GM12891 (cell line): ENCODE results near the gene SPIN2B. TPM values are rescaled to one million over a fixed set of nuclear protein-coding genes. Genes with fewer than 3 reads are reported as not detected.
"Not testable (repeated sequence)": the region's sequence is repeated elsewhere in the genome, so short reads cannot be mapped to it uniquely, and the experiment has no call there.

Experiments
- DNase-seq: peaks from one replicate; pipeline ENCODE4 v3.0.0; 2011; ENCODE audit warnings: low spot score; ENCODE audit not compliant: insufficient read length
- FAIRE-seq: peaks from 2 replicates; lab custom pipeline; 2011; peaks lifted over from hg19 to GRCh38; lab: Jason Lieb, UNC
- PAX5 ChIP-seq: IDR thresholded peaks from 2 replicates; pipeline ENCODE4 v1.6.1; 2011; ENCODE audit warnings: low read length, moderate library complexity, mild to moderate bottlenecking; ENCODE audit not compliant: insufficient read depth, severe bottlenecking
- POLR2A ChIP-seq: IDR thresholded peaks from 2 replicates; pipeline ENCODE4 v1.6.1; 2011; ENCODE audit warnings: low read depth, low read length, control low read depth
- POLR2AphosphoS5 ChIP-seq: IDR thresholded peaks from 2 replicates; pipeline ENCODE4 v1.6.1; 2011; ENCODE audit warnings: low read depth, low read length, control low read depth
- POU2F2 ChIP-seq: IDR thresholded peaks from 2 replicates; pipeline ENCODE4 v1.6.1; 2011; ENCODE audit warnings: low read depth, mild to moderate bottlenecking, control low read depth, low read length, moderate library complexity
- SPI1 ChIP-seq: IDR thresholded peaks from 2 replicates; pipeline ENCODE4 v1.6.1; 2011; ENCODE audit warnings: low read depth, low read length, control low read depth
- TAF1 ChIP-seq: IDR thresholded peaks from 2 replicates; pipeline ENCODE4 v1.6.1; 2011; ENCODE audit warnings: low read depth, low read length, control low read depth
- polyA plus RNA-seq: library from polyadenylated mRNA; unstranded; fragments of >200 nt; gene quantifications from one replicate; pipeline ENCODE4 v1.2.1, GENCODE V29; 2012; ENCODE audit warnings: low read depth, missing spikeins, inconsistent platforms; ENCODE audit not compliant: missing spikeins

Gene SPIN2B
- 4.8 TPM for polyA plus RNA-seq

GRCh38 chrX:57121162-57121755 lies at the start of gene SPIN2B:
TSS of gene SPIN2B (minus strand) at chrX:57121548.
- no peak for TF ChIP-seq PAX5
- TF ChIP-seq POLR2A, result peak; percentile 80
- TF ChIP-seq POU2F2, result no peak
- peak; percentile 65 for TF ChIP-seq POLR2AphosphoS5
- peak; percentile 38; the same call in 1 of the 2 replicates for TF ChIP-seq TAF1
- peak; percentile 68 for DNase-seq
- FAIRE-seq, result peak; percentile 95

DNA sequence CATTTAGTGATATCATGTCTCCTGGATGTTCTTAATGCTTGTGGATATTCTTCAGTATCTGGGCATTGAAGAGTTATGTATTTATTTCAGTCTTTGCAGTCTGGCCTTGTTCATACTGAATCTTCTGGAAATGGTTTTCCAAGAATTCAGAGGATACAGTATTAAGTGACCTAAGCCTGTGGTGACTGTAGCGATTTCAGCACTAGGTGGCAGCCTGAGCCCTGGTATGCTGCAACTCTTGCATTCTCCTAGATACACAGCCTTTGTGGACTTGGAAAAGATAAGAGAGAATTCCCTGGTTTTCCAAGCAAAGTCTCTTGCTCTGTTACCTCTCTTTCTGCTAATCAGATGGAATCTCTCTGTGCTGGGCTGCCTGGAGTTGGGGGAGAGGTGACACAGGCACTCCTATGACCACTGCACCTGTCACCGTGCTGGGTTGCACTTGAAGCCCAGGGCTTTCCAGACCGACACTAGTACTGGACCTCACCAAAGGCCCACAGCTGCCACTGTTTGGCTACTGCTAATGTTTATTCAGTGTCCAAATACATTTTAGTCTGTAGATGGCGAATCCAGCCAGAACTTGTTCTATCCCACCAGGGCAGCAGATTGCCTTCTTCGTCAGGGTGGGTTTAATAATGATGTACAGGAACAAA lies 35.2 kb upstream of the SPIN2B start:
- no peak for TF ChIP-seq POU2F2
- TF ChIP-seq TAF1, result no peak
- TF ChIP-seq POLR2AphosphoS5, result no peak
- no peak for TF ChIP-seq PAX5
- TF ChIP-seq POLR2A, result no peak
- TF ChIP-seq SPI1, result no peak
- DNase-seq, result no peak
- no peak for FAIRE-seq

- DNase-seq (no peak), FAIRE-seq (no peak)
- no peak for TF ChIP-seq PAX5
- TF ChIP-seq POLR2A, result no peak
- no peak for TF ChIP-seq POLR2AphosphoS5
- TF ChIP-seq SPI1, result no peak
- no peak for TF ChIP-seq TAF1
- no peak for TF ChIP-seq POU2F2
Measured at GRCh38 chrX:57155171-57155570, 33.8 kb upstream of the SPIN2B start.

DNA sequence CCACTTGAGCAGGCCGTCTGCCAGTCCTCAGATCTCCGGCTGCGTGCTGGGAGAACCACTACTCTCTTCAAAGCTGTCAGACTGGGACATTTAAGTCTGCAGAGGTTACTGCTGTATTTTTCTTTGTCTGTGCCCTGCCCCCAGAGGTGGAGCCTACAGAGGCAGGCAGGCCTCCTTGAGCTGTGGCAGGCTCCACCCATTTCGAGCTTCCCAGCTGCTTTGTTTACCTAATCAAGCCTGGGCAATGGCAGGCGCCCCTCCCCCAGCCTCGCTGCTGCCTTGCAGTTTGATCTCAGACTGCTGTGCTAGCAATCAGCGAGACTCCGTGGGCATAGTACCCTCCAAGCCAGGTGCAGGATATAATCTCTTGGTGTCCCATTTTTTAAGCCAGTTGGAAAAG lies 30.9 kb upstream of the SPIN2B start:
- not testable (repeated sequence) for FAIRE-seq, DNase-seq

DNA sequence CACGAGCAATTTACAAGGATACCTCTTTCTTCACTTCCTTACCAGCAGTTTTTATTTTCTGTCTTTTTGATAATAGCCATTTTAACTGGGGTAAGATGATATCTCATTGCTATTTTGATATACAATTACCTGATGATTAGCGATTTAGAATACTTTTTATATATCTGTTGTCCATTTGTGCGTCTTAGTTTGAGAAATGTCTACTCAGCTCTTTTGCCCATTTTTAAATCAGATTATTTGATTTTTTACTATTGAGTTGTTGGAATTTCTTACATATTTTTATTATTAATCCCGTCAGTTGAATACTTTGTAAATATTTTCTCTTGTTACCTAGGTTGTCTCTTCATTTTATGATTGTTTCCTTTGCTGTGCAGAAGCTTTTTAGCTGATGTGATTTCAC lies 17.3 kb upstream of the SPIN2B start:
- TF ChIP-seq POLR2AphosphoS5 (no peak), TAF1 (no peak), POU2F2 (no peak), POLR2A (no peak), PAX5 (no peak), SPI1 (no peak)
- FAIRE-seq (no peak), DNase-seq (no peak)

DNA sequence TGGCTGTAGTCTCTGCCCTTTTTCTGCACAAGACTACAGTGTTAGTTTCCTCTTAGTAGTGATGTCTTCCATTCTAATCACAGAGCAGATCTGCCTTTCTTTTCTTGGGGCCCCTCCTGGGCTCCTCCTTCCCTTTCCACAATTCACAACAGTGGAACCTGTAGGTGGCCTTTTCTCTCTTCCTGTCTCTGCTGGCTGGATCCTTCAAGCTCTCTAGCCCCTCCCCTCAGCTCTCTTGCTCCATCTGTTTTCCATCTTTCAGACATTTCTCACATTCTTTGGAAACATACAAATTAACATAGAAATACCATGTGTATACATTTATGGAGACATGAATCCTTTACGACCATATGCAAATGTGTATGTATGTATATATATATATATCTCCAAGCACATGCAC lies 16.2 kb upstream of the SPIN2B start:
- no peak for DNase-seq

GRCh38 chrX:57137073-57137472 lies 15.7 kb upstream of the SPIN2B start, which contains the start of gene SPIN2A:
TSS of gene SPIN2A (minus strand) at chrX:57137397. CDS start at chrX:57136597, 800 bp downstream.
- not testable (repeated sequence) for FAIRE-seq, DNase-seq

More for the DNA sequence above, 16.2 kb upstream of the SPIN2B start:
- FAIRE-seq, result no peak
- TF ChIP-seq POLR2AphosphoS5 (no peak), TAF1 (no peak), SPI1 (no peak), POU2F2 (no peak), POLR2A (no peak), PAX5 (no peak)

DNA sequence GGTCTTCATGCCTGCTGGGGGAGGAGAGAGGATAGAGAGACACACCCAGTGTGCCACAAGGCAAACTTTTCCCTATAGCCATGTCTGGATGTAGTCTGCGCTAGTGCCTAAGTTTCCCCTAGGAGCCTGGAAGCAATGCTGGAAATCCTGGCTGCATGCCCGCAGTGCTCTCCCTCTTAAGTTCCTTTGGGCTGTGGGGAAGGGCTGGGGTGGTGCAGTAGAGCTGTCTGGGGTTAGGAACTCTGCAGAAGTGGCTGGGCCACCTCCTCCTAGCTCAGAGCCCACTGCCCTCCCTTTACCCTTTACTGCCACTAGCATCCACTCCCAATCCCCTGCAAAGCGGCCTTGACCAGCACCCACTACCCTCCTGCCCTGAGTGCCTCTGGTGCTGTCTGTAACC lies 15.2 kb upstream of the SPIN2B start:
- not testable (repeated sequence) for DNase-seq
- peak; percentile 26 for FAIRE-seq

DNA sequence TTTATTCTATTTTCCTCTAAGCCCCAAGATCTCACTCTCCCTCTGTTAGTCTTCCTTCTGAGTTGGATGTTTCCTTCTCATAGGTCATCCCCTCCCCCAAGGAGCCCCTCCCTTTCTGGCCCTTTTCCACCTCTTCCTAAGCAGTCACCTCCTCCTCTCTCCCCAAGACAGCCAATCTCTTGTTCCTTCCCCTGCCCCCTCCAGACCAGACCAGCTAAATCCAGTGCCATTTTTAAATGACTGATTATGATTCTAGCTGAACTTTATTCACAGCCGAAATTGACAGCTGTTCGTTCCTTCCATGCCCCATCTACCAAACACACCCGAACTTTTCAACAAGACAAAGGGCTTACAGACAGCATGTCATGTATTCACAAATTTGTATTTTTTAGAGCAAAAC lies 13.9 kb upstream of the SPIN2B start:
- DNase-seq, result no peak
- no peak for FAIRE-seq
- TF ChIP-seq PAX5, result no peak
- TF ChIP-seq POLR2AphosphoS5, result no peak
- TF ChIP-seq POLR2A, result no peak
- no peak for TF ChIP-seq POU2F2
- no peak for TF ChIP-seq SPI1
- no peak for TF ChIP-seq TAF1

- DNase-seq, result no peak
- no peak for TF ChIP-seq POLR2AphosphoS5
- no peak for TF ChIP-seq PAX5
- TF ChIP-seq POLR2A, result no peak
- no peak for TF ChIP-seq POU2F2
- no peak for FAIRE-seq
Measured at GRCh38 chrX:57134702-57135101, 13.4 kb upstream of the SPIN2B start.

DNA sequence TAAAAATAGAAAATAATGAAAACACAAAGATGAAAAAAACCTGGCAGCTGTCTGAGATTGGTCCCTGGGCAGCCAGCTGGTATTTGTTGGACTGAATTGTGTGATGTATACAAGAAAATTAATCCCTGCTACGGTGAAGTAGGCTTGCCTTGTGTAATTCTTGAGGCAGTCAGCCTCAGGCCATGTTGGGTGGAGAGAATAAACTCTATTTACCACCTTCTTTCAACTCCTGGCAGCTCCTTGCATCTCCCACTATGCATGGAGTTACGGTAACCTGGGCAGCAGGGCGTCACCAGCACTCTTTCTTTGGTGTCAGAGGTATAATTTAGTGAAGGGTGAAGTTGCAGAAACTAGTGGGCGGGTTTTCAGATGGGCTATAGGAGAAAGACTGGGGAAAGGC lies 12.4 kb upstream of the SPIN2B start:
- TF ChIP-seq POU2F2 (no peak), POLR2A (no peak), TAF1 (no peak), PAX5 (no peak), POLR2AphosphoS5 (no peak), SPI1 (no peak)
- no peak for DNase-seq
- peak; percentile 20 for FAIRE-seq

- DNase-seq, FAIRE-seq: not testable (repeated sequence)
Measured at GRCh38 chrX:57133284-57133683, 11.9 kb upstream of the SPIN2B start.
